ENCODE measurements around the gene UBXN4. TPM values are rescaled to one million over a fixed set of nuclear protein-coding genes. Genes with fewer than 3 reads are reported as not detected.
A peak's percentile ranks its signal among the peaks of the same experiment; 100 is the strongest.

The UBXN4 gene
- total RNA-seq, 4 donors from 2014 or later: 54.2 to 101 (median 61.3) TPM

- DNase-seq: peak; percentile 79
- in situ Hi-C loops (cut with MboI; ENCODE audit: low pct_ligation_motif_present in 1 of 4, low pct_unique_long_range_greater_than_20kb in 1 of 4, low sequenced_read_pairs in 3 of 4): no loop called here
- Histone ChIP-seq H3K27ac (no peak overlapping the region), H3K4me1 (no peaks in the 10 kb centered on the region), H3K27me3 (no peaks in the 10 kb centered on the region), H3K36me3 (no peaks in the 10 kb centered on the region), H3K9me3 (peaks cover 0 to 6% of the 10 kb centered on the region in 2 donors), H3K4me3 (no peak overlapping the region)
- 13 to 48% methylated on average over 5 to 22 of the region's 22 CpGs for WGBS, 2 donors (ENCODE audit: low coverage in 1 of 2)
- TF ChIP-seq EP300 (IDR thresholded peaks at IDR 0.05; ENCODE audit: low read depth) (no peak), POLR2A (IDR thresholded peaks at IDR 0.05) (no peak), POLR2AphosphoS5 (IDR thresholded peaks at IDR 0.05) (no peak), CTCF (IDR thresholded peaks at IDR 0.05) (peak; percentile 70 to 93 (median 86))
- intact Hi-C loops (cut with DNase I; ENCODE audit: low total_unique reads): no loop called here
Observed at GRCh38 chr2:135797497-135798274, 56.0 kb downstream of the UBXN4 start.

- TF ChIP-seq POLR2A (IDR thresholded peaks at IDR 0.05) (no peak), POLR2AphosphoS5 (IDR thresholded peaks at IDR 0.05) (no peak), EP300 (IDR thresholded peaks at IDR 0.05; ENCODE audit: low read depth) (no peak), CTCF (IDR thresholded peaks at IDR 0.05) (no peak)
- in situ Hi-C loops (cut with MboI; ENCODE audit: low pct_ligation_motif_present in 1 of 4, low pct_unique_long_range_greater_than_20kb in 1 of 4, low sequenced_read_pairs in 3 of 4) (no loop called here), intact Hi-C loops (cut with DNase I; ENCODE audit: low total_unique reads) (no loop called here)
- Histone ChIP-seq H3K9me3 (peaks cover 0 to 6% of the 10 kb centered on the region in 2 donors), H3K27ac (no peak overlapping the region), H3K4me3 (no peak overlapping the region), H3K36me3 (no peaks in the 10 kb centered on the region), H3K27me3 (no peaks in the 10 kb centered on the region), H3K4me1 (no peaks in the 10 kb centered on the region)
- 85% methylated on average over 4 of the region's 5 CpGs; no CpG with 5 or more reads in 1 of the 2 donors for WGBS, 2 donors (ENCODE audit: low coverage in 1 of 2)
- DNase-seq: no peak
Observed at GRCh38 chr2:135798275-135798705, 56.6 kb downstream of the UBXN4 start.

- TF ChIP-seq CTCF (IDR thresholded peaks at IDR 0.05) (peak in 1 of 5 experiments; percentile 7), EP300 (IDR thresholded peaks at IDR 0.05; ENCODE audit: low read depth) (no peak)
- in situ Hi-C loops (cut with MboI; ENCODE audit: low pct_ligation_motif_present in 1 of 4, low pct_unique_long_range_greater_than_20kb in 1 of 4, low sequenced_read_pairs in 3 of 4): no loop called here
- Histone ChIP-seq H3K27ac (no peak overlapping the region), H3K36me3 (no peaks in the 10 kb centered on the region), H3K9me3 (peaks cover 0 to 6% of the 10 kb centered on the region in 2 donors), H3K27me3 (no peaks in the 10 kb centered on the region), H3K4me3 (no peak overlapping the region), H3K4me1 (no peaks in the 10 kb centered on the region)
- 44% methylated on average over 3 to 4 of the region's 4 CpGs for WGBS, 2 donors (ENCODE audit: low coverage in 1 of 2)
- intact Hi-C loops (cut with DNase I; ENCODE audit: low total_unique reads): no loop called here
- DNase-seq: no peak
Observed at GRCh38 chr2:135798762-135799161, 57.1 kb downstream of the UBXN4 start.

GRCh38 chr2:135799738-135800137 lies 58.1 kb downstream of the UBXN4 start:
- H3K36me3 ChIP-seq: no peaks in the 10 kb centered on the region
- in situ Hi-C loops (cut with MboI; ENCODE audit: low pct_ligation_motif_present in 1 of 4, low pct_unique_long_range_greater_than_20kb in 1 of 4, low sequenced_read_pairs in 3 of 4): no loop called here
- DNase-seq: no peak
- 53 to 71% methylated on average over 1 to 2 of the region's 2 CpGs for WGBS, 2 donors (ENCODE audit: low coverage in 1 of 2)
- peaks cover 0 to 6% of the 10 kb centered on the region in 2 donors for H3K9me3 ChIP-seq
- intact Hi-C loops (cut with DNase I; ENCODE audit: low total_unique reads): no loop called here
- no peak overlapping the region for H3K4me3 ChIP-seq
- TF ChIP-seq EP300 (IDR thresholded peaks at IDR 0.05; ENCODE audit: low read depth): no peak
- TF ChIP-seq POLR2AphosphoS5 (IDR thresholded peaks at IDR 0.05): no peak
- TF ChIP-seq POLR2A (IDR thresholded peaks at IDR 0.05): no peak
- no peak for TF ChIP-seq CTCF (IDR thresholded peaks at IDR 0.05)
- no peak overlapping the region for H3K27ac ChIP-seq
- H3K4me1 ChIP-seq: no peaks in the 10 kb centered on the region
- H3K27me3 ChIP-seq: no peaks in the 10 kb centered on the region
